Measurements from ENCODE around the gene ATP8A1.

DNA sequence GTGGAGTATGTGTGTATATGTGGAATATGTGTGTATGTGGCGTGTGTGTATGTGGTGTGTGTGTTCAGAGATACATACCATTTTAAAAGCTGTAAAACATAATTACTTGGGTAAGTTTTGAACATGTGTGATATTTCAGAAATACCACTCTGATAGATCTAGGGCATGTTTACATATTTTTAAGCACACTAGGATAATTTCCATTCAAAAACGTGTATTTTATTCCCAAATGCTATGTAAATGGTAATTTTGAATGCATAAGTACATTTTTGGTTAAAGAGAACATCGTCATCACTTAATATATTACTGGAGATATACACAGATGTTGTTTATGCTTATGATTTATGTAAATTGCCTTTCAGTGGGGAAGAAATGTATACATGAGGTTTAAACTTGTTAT lies 294.3 kb downstream of the ATP8A1 start:
- no peak for TF ChIP-seq POLR2A (IDR thresholded peaks at IDR 0.05)
- TF ChIP-seq, protein P1, sequence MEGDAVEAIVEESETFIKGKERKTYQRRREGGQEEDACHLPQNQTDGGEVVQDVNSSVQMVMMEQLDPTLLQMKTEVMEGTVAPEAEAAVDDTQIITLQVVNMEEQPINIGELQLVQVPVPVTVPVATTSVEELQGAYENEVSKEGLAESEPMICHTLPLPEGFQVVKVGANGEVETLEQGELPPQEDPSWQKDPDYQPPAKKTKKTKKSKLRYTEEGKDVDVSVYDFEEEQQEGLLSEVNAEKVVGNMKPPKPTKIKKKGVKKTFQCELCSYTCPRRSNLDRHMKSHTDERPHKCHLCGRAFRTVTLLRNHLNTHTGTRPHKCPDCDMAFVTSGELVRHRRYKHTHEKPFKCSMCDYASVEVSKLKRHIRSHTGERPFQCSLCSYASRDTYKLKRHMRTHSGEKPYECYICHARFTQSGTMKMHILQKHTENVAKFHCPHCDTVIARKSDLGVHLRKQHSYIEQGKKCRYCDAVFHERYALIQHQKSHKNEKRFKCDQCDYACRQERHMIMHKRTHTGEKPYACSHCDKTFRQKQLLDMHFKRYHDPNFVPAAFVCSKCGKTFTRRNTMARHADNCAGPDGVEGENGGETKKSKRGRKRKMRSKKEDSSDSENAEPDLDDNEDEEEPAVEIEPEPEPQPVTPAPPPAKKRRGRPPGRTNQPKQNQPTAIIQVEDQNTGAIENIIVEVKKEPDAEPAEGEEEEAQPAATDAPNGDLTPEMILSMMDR (IDR thresholded peaks at IDR 0.05 in 4 of 5, conservative IDR thresholded peaks at IDR 0.05 in 1 of 5): no peak

Measured in gastrocnemius medialis (tissue), 4 donors.